ENCODE results near the gene PPP1R3E.

PPP1R3E gene

GRCh38 chr14:23252420-23253333 is 50.0 kb downstream of the PPP1R3E start:
- ATAC-seq, result no peak
- H3K27me3 Mint-ChIP-seq, result peaks cover 16% of the 10 kb centered on the region
- H3K4me3 Mint-ChIP-seq, result no peak overlapping the region
- no peaks in the 10 kb centered on the region for H3K9me3 Mint-ChIP-seq
- no peaks in the 10 kb centered on the region for H3K36me3 Mint-ChIP-seq (ENCODE audit: low read depth)
- H3K4me1 Mint-ChIP-seq, result no peaks in the 10 kb centered on the region
- H3K27ac Mint-ChIP-seq, result no peak overlapping the region
- DNase-seq, result no peak

DNA sequence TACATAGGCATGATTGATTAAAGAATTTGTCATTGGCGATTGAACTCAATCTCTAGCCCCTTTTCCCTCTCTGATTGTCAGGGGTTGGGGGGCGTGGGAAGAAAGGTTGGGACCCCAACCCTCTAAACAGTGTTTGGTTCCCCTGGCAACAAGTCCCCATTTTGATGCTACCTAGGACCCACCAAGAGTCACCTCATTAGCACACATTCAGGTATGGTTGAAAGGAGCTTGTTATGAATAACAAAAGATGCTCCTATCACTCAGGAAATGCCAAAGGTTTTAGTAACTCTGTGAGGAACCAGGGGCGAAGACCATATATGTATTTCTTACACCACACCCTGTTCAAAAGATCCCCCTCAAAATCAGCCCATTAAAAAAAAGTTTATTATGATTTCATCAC is 50.7 kb downstream of the PPP1R3E start:
- Mint-ChIP-seq H3K4me1 (no peaks in the 10 kb centered on the region), H3K4me3 (no peak overlapping the region), H3K9me3 (no peaks in the 10 kb centered on the region), H3K36me3 (ENCODE audit: low read depth) (no peaks in the 10 kb centered on the region), H3K27me3 (peaks cover 16% of the 10 kb centered on the region), H3K27ac (no peak overlapping the region)
- DNase-seq (no peak), ATAC-seq (no peak)

DNA sequence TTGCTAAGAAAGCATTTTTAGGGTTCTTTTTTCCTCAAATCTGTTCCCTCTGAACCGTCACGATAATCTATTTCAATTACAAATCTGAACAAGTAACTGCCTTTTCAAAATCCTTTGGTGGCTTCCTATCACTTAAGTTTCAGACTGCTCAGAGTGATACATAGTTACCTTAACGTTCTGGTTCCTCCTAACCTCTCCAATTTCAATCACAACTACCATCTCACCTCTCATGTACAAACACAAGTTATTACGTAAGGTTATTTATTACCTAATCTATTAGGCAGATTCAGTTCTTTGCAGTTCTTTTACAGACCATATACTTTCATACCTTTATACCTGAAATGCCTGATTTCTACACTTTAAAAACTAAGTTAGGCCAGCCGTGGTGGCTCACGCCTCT is 52.8 kb downstream of the PPP1R3E start:
- ATAC-seq (no peak), DNase-seq (no peak)
- no peaks in the 10 kb centered on the region for H3K9me3 Mint-ChIP-seq
- H3K36me3 Mint-ChIP-seq (ENCODE audit: low read depth), result no peaks in the 10 kb centered on the region
- peaks cover 16% of the 10 kb centered on the region for H3K27me3 Mint-ChIP-seq
- no peaks in the 10 kb centered on the region for H3K4me1 Mint-ChIP-seq
- H3K4me3 Mint-ChIP-seq, result no peak overlapping the region
- no peak overlapping the region for H3K27ac Mint-ChIP-seq

- H3K4me1 Mint-ChIP-seq, result no peaks in the 10 kb centered on the region
- peaks cover 16% of the 10 kb centered on the region for H3K27me3 Mint-ChIP-seq
- H3K27ac Mint-ChIP-seq, result no peak overlapping the region
- no peak for DNase-seq
- H3K9me3 Mint-ChIP-seq, result no peaks in the 10 kb centered on the region
- H3K36me3 Mint-ChIP-seq (ENCODE audit: low read depth), result no peaks in the 10 kb centered on the region
- H3K4me3 Mint-ChIP-seq, result no peak overlapping the region
- ATAC-seq, result no peak
Measured at GRCh38 chr14:23248601-23249000, 54.1 kb downstream of the PPP1R3E start.

All from activated naive CD8-positive, alpha-beta T cell treated with anti-CD3 and anti-CD28 coated beads, Interleukin-2, amount 50 U/mL, for 24 hours (primary cell).